Measurements from ENCODE around the gene NKAIN2. TPM values are rescaled to one million over a fixed set of nuclear protein-coding genes. Genes with fewer than 3 reads are reported as not detected.

NKAIN2 gene
- total and polyA plus RNA-seq, 8 donors = 9.5 to 23.4 (median 18.9) TPM; not detected in 2

GRCh38 chr6:123869334-123869733 lies 65.7 kb downstream of the NKAIN2 start:
- no peak for ATAC-seq
- TF ChIP-seq CTCF (IDR thresholded peaks at IDR 0.05) = no peak

GRCh38 chr6:123873974-123874373 lies 70.3 kb downstream of the NKAIN2 start:
- no peaks in the 10 kb centered on the region for H3K36me3 ChIP-seq
- no peak overlapping the region for H3K27ac ChIP-seq
- H3K27me3 ChIP-seq = no peaks in the 10 kb centered on the region
- no peak for TF ChIP-seq CTCF (IDR thresholded peaks at IDR 0.05)
- H3K4me1 ChIP-seq = no peaks in the 10 kb centered on the region
- intact Hi-C loops (cut with DNase I) = no loop called here
- H3K9me3 ChIP-seq = no peaks in the 10 kb centered on the region
- no peak for ATAC-seq
- DNase-seq = no peak
- H3K4me3 ChIP-seq = no peak overlapping the region

More at GRCh38 chr6:123869334-123869733, 65.7 kb downstream of the NKAIN2 start:
- no peak overlapping the region for H3K4me3 ChIP-seq
- no peak overlapping the region for H3K27ac ChIP-seq
- no peaks in the 10 kb centered on the region for H3K27me3 ChIP-seq
- intact Hi-C loops (cut with DNase I) = no loop called here
- no peak for DNase-seq
- no peaks in the 10 kb centered on the region for H3K4me1 ChIP-seq
- H3K9me3 ChIP-seq = no peaks in the 10 kb centered on the region
- no peaks in the 10 kb centered on the region for H3K36me3 ChIP-seq

- Histone ChIP-seq H3K4me1 (no peaks in the 10 kb centered on the region), H3K27ac (no peak overlapping the region), H3K36me3 (no peaks in the 10 kb centered on the region), H3K9me3 (no peaks in the 10 kb centered on the region), H3K27me3 (no peaks in the 10 kb centered on the region), H3K4me3 (no peak overlapping the region)
- no peak for TF ChIP-seq CTCF (IDR thresholded peaks at IDR 0.05)
- ATAC-seq (no peak), DNase-seq (no peak)
- intact Hi-C loops (cut with DNase I) = no loop called here
Observed at GRCh38 chr6:123875784-123876183, 72.1 kb downstream of the NKAIN2 start.

- Histone ChIP-seq H3K4me3 (no peak overlapping the region), H3K4me1 (no peaks in the 10 kb centered on the region), H3K27me3 (no peaks in the 10 kb centered on the region), H3K9me3 (no peaks in the 10 kb centered on the region), H3K27ac (no peak overlapping the region), H3K36me3 (no peaks in the 10 kb centered on the region)
- no peak for DNase-seq
- ATAC-seq = no peak
- no peak for TF ChIP-seq CTCF (IDR thresholded peaks at IDR 0.05)
- intact Hi-C loops (cut with DNase I) = no loop called here
Observed at GRCh38 chr6:123879749-123880148, 76.1 kb downstream of the NKAIN2 start.

- H3K9me3 ChIP-seq = no peaks in the 10 kb centered on the region
- DNase-seq = no peak
- TF ChIP-seq CTCF (IDR thresholded peaks at IDR 0.05) = no peak
- no peaks in the 10 kb centered on the region for H3K4me1 ChIP-seq
- intact Hi-C loops (cut with DNase I) = no loop called here
- H3K27ac ChIP-seq = no peak overlapping the region
- ATAC-seq = no peak
- H3K4me3 ChIP-seq = no peak overlapping the region
- H3K36me3 ChIP-seq = no peaks in the 10 kb centered on the region
- H3K27me3 ChIP-seq = no peaks in the 10 kb centered on the region
Observed at GRCh38 chr6:123888771-123889513, 85.3 kb downstream of the NKAIN2 start.
